GM06990 (cell line): ENCODE data around the gene ANKRD34C.
"Not testable (repeated sequence)": the region's sequence is repeated elsewhere in the genome, so short reads cannot be mapped to it uniquely, and the experiment has no call there.

ENCODE experiments used
- DNase-seq: peaks from one replicate; pipeline ENCODE4 v3.0.0-alpha.2; 2011; ENCODE audit not compliant: insufficient read length; ENCODE audit errors: extremely low read depth
- H3K27me3 ChIP-seq: replicated peaks from 2 replicates; pipeline ENCODE4 v1.6.0; 2011; ENCODE audit warnings: low read length; ENCODE audit not compliant: control insufficient read depth, insufficient read depth
- H3K36me3 ChIP-seq: 2 replicates; pipeline ENCODE4 v1.5.1; 2011; ENCODE audit warnings: low read length; ENCODE audit not compliant: control insufficient read depth, insufficient read depth
- H3K4me3 ChIP-seq: replicated peaks from 2 replicates; pipeline ENCODE4 v1.5.1; 2011; ENCODE audit warnings: low read depth, mild to moderate bottlenecking, control low read depth, low read length
- TF ChIP-seq, protein P1 (sequence below): IDR thresholded peaks from 2 replicates; pipeline ENCODE4 v1.5.1; 2011; ENCODE audit warnings: low read length, control low read depth, mild to moderate bottlenecking, inconsistent platforms; ENCODE audit not compliant: insufficient read depth, poor library complexity, severe bottlenecking

ANKRD34C gene

DNA sequence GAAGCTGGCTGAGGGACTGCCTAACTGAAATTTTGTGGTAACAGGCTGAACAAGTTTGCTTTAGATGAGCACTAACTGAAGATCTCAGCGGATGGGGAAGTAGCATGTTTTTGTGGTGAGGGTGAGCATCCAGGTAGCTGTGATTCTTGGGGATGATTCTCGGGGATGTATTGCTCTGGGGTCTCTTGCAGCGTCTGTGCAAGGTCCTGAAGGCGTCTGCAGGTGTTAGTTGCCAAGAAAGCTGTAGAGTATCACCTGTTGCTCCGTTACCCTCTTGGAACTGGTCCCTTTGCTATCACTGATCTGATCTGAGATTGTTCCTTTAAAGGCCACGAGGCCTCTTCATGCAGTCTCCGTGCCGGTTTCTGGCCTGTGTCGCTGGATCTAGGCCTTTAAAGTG lies 34.3 kb downstream of the ANKRD34C start:
- TF ChIP-seq, protein P1, sequence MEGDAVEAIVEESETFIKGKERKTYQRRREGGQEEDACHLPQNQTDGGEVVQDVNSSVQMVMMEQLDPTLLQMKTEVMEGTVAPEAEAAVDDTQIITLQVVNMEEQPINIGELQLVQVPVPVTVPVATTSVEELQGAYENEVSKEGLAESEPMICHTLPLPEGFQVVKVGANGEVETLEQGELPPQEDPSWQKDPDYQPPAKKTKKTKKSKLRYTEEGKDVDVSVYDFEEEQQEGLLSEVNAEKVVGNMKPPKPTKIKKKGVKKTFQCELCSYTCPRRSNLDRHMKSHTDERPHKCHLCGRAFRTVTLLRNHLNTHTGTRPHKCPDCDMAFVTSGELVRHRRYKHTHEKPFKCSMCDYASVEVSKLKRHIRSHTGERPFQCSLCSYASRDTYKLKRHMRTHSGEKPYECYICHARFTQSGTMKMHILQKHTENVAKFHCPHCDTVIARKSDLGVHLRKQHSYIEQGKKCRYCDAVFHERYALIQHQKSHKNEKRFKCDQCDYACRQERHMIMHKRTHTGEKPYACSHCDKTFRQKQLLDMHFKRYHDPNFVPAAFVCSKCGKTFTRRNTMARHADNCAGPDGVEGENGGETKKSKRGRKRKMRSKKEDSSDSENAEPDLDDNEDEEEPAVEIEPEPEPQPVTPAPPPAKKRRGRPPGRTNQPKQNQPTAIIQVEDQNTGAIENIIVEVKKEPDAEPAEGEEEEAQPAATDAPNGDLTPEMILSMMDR = no peak
- no peak for DNase-seq
- peaks cover 35% of the 10 kb centered on the region for H3K36me3 ChIP-seq
- no peaks in the 10 kb centered on the region for H3K27me3 ChIP-seq
- H3K4me3 ChIP-seq = no peak overlapping the region

DNA sequence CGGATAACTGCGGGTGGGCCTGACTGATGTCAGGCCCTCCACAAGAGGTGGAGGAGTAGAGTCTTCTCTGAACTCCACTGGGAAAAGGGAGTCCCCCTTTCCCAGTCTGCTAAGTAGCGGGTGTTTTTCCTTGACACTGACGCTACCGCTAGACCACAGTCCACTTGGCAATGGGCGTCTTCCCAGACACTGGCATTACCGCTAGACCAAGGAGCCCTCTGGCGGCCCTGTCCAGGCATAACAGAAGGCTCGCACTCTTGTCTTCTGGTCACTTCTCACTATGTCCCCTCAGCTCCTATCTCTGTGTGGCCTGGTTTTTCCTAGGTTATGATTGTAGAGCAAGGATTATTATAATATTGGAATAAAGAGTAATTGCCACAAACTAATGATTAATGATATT lies 37.5 kb downstream of the ANKRD34C start:
- not testable (repeated sequence) for H3K4me3 ChIP-seq, DNase-seq, H3K27me3 ChIP-seq
- H3K36me3 ChIP-seq = peaks cover 38% of the 10 kb centered on the region

DNA sequence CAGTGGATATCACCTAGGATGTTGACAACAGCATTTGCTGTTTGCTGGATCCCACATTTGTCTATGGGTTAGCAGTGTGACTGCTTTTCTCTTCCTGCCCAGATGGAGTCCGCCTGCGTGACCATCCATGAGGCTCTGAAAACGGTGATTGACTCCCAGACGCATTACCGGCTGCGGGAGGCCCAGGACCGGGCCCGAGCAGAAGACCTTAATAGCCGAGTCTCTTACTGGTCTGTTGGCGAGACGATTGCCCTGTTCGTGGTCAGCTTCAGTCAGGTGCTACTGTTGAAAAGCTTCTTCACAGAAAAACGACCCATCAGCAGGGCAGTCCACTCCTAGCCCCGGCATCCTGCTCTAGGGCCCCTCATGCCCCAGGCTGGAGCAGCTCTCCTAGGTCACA lies 39.4 kb downstream of the ANKRD34C start:
- DNase-seq = no peak
- H3K36me3 ChIP-seq = peaks cover 35% of the 10 kb centered on the region
- H3K4me3 ChIP-seq = no peak overlapping the region
- H3K27me3 ChIP-seq = no peaks in the 10 kb centered on the region
- TF ChIP-seq, protein P1 = no peak

DNA sequence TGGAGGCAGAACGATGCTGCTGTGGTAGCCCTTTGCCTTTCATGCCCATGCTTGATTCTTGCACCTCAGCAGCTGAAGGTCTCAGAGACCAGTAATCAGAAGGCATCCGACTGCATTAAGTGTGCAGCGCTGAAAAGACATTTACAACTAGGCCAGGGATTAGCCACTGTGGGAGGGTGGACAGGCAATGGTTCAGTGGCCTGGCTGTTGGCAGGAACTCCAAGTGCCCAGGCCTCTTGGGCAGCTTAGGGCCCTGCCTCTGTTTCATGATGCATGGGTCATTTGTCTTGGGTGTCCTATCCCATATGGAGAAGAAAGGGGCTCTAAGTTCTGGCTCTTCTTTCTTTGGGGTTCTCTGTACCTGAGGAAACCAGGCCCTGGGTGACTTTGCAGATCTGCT lies 39.8 kb downstream of the ANKRD34C start:
- TF ChIP-seq, protein P1 = no peak
- peaks cover 34% of the 10 kb centered on the region for H3K36me3 ChIP-seq

DNA sequence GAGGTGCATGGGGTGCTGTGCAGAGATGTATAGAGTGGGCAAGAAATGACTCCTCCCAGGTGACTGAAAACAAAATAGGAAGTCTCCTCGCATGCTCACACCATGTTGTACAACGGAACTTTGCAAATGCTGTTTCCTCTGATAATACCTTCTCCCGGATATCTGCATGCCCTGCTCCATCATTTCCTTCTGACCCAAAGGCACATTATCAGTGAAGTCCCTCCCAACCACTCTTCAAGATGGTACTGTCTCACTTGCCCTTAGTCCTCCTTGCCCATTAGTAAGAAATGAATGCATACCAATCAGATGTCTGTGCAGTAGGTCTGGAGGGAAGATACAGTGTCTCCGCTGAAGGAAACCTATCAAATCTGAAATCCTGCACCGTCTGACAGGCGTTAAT lies 40.4 kb downstream of the ANKRD34C start:
- H3K4me3 ChIP-seq = no peak overlapping the region
- TF ChIP-seq, protein P1 = no peak
- DNase-seq = no peak
- no peaks in the 10 kb centered on the region for H3K27me3 ChIP-seq
- peaks cover 30% of the 10 kb centered on the region for H3K36me3 ChIP-seq

More for the DNA sequence above, 39.8 kb downstream of the ANKRD34C start:
- no peak for DNase-seq
- H3K4me3 ChIP-seq = no peak overlapping the region
- no peaks in the 10 kb centered on the region for H3K27me3 ChIP-seq

DNA sequence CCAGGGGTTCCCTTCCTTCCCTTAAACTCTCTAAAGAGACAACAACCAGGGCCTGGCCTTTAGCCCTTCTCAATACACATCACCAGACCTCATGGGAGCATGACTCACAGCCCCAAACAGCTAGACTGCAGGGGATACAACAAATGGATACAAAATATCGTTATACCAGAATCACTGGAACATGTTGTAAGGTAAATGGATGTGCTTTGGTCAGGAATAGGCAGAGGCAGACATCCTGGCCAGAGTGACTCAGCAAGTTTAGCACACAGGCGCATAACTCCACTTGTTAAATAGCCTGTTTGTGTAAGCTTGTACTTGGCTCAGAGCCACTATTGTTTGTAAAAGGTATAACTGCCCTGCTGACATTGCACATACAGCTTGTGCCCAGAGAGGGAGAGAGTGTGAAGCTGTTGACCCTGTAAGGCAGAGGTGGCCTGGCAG lies 46.7 kb downstream of the ANKRD34C start:
- no peak for DNase-seq
- Histone ChIP-seq H3K27me3 (no peaks in the 10 kb centered on the region), H3K4me3 (no peak overlapping the region), H3K36me3 (peaks cover 11% of the 10 kb centered on the region)
- TF ChIP-seq, protein P1 = no peak
